ENCODE data around the gene NBAS. TPM values are rescaled to one million over a fixed set of nuclear protein-coding genes. Genes with fewer than 3 reads are reported as not detected.

NBAS gene
- polyA plus RNA-seq, 1 donor (not counting 4 experiments of a cell fraction or from before 2014, with no cell fraction given): 27.9 TPM

GRCh38 chr2:15609341-15610042 lies 48.4 kb upstream of the NBAS start:
- H3K4me3 ChIP-seq (ENCODE audit: control insufficient read depth in 2 of 3, extremely low read depth in 1 of 3, insufficient read depth in 2 of 3, low read depth in 1 of 3, low read length in 3 of 3): no peak overlapping the region
- no peak overlapping the region for H3K4me2 ChIP-seq (ENCODE audit: control insufficient read depth, extremely low read depth, insufficient read depth, low read depth, low read length)
- no peak for TF ChIP-seq EZH2 (IDR thresholded peaks at IDR 0.05; ENCODE audit: low read length)
- no peak for TF ChIP-seq CTCF (optimal IDR thresholded peaks at IDR 0.05 in 1 of 3, IDR thresholded peaks at IDR 0.05 in 1 of 3, conservative IDR thresholded peaks at IDR 0.05 in 1 of 3; ENCODE audit: extremely low read depth in 1 of 3, insufficient read depth in 2 of 3, low read length in 3 of 3)
- no peak overlapping the region for H2AFZ ChIP-seq (ENCODE audit: control insufficient read depth, low read length)
- H3K79me2 ChIP-seq (ENCODE audit: control insufficient read depth, insufficient read depth, low read length): no peaks in the 10 kb centered on the region
- H3K9me3 ChIP-seq (ENCODE audit: control insufficient read depth, low read depth, low read length): no peaks in the 10 kb centered on the region
- no peaks in the 10 kb centered on the region for H4K20me1 ChIP-seq (ENCODE audit: control insufficient read depth, extremely low read depth, insufficient read depth, low read length)
- dilution Hi-C loops (cut with MboI; ENCODE audit: extremely low pct_ligation_motif_present, low sequenced_read_pairs): no loop called here
- H3K4me1 ChIP-seq (ENCODE audit: control insufficient read depth, extremely low read depth, insufficient read depth, low read length): no peaks in the 10 kb centered on the region
- FAIRE-seq (no peak), DNase-seq (ENCODE audit: low read depth, low spot score) (no peak)
- H3K27me3 ChIP-seq (ENCODE audit: control insufficient read depth, extremely low read depth, insufficient read depth, low read length): no peaks in the 10 kb centered on the region
- no peak overlapping the region for H3K27ac ChIP-seq (ENCODE audit: control insufficient read depth, insufficient read depth, low read length)
- no peak overlapping the region for H3K9ac ChIP-seq (ENCODE audit: control insufficient read depth, extremely low read depth, insufficient read depth, low read length)
- no peaks in the 10 kb centered on the region for H3K9me1 ChIP-seq (ENCODE audit: control insufficient read depth, extremely low read depth, insufficient read depth, low read length)
- peaks cover 27 to 28% of the 10 kb centered on the region in 2 experiments for H3K36me3 ChIP-seq (ENCODE audit: control insufficient read depth in 2 of 2, extremely low read depth in 1 of 2, insufficient read depth in 2 of 2, low read length in 2 of 2)

- no peaks in the 10 kb centered on the region for H3K9me3 ChIP-seq (ENCODE audit: control insufficient read depth, low read depth, low read length)
- H3K27ac ChIP-seq (ENCODE audit: control insufficient read depth, insufficient read depth, low read length): no peak overlapping the region
- no peaks in the 10 kb centered on the region for H3K9me1 ChIP-seq (ENCODE audit: control insufficient read depth, extremely low read depth, insufficient read depth, low read length)
- FAIRE-seq: no peak
- dilution Hi-C loops (cut with MboI; ENCODE audit: extremely low pct_ligation_motif_present, low sequenced_read_pairs): no loop called here
- H3K4me2 ChIP-seq (ENCODE audit: control insufficient read depth, extremely low read depth, insufficient read depth, low read depth, low read length): no peak overlapping the region
- no peak overlapping the region for H2AFZ ChIP-seq (ENCODE audit: control insufficient read depth, low read length)
- DNase-seq (ENCODE audit: low read depth, low spot score): no peak
- no peak overlapping the region for H3K4me3 ChIP-seq (ENCODE audit: control insufficient read depth in 2 of 3, extremely low read depth in 1 of 3, insufficient read depth in 2 of 3, low read depth in 1 of 3, low read length in 3 of 3)
- H3K27me3 ChIP-seq (ENCODE audit: control insufficient read depth, extremely low read depth, insufficient read depth, low read length): no peaks in the 10 kb centered on the region
- H3K36me3 ChIP-seq (ENCODE audit: control insufficient read depth in 2 of 2, extremely low read depth in 1 of 2, insufficient read depth in 2 of 2, low read length in 2 of 2): peaks cover 25 to 30% of the 10 kb centered on the region in 2 experiments
- TF ChIP-seq CTCF (optimal IDR thresholded peaks at IDR 0.05 in 1 of 3, IDR thresholded peaks at IDR 0.05 in 1 of 3, conservative IDR thresholded peaks at IDR 0.05 in 1 of 3; ENCODE audit: extremely low read depth in 1 of 3, insufficient read depth in 2 of 3, low read length in 3 of 3): no peak
- TF ChIP-seq EZH2 (IDR thresholded peaks at IDR 0.05; ENCODE audit: low read length): no peak
- no peaks in the 10 kb centered on the region for H4K20me1 ChIP-seq (ENCODE audit: control insufficient read depth, extremely low read depth, insufficient read depth, low read length)
- no peak overlapping the region for H3K9ac ChIP-seq (ENCODE audit: control insufficient read depth, extremely low read depth, insufficient read depth, low read length)
- H3K79me2 ChIP-seq (ENCODE audit: control insufficient read depth, insufficient read depth, low read length): no peaks in the 10 kb centered on the region
- no peaks in the 10 kb centered on the region for H3K4me1 ChIP-seq (ENCODE audit: control insufficient read depth, extremely low read depth, insufficient read depth, low read length)
Observed at GRCh38 chr2:15608392-15608761, 47.2 kb upstream of the NBAS start.

Measured in keratinocyte (primary cell).